Body of pancreas (tissue), 4 donors: Measurements from ENCODE around the gene TRPV6. TPM values are rescaled to one million over a fixed set of nuclear protein-coding genes. Genes with fewer than 3 reads are reported as not detected.

ENCODE experiments used
- ATAC-seq: fragments of 150-250 bp; one replicate; pipeline ENCODE4 v1.9.1; 2016
- DNase-seq, 4 donors: peaks; one replicate each; pipeline ENCODE4 v3.0.0-alpha.2; 2019
- H3K27ac ChIP-seq, 4 donors: fragments of 200-600 bp; sonication (generic); 1 replicate in 3 of 4; 2 replicates in 1 of 4; pipeline versions ENCODE4 v1.5.1 to v1.6.1; 2016 to 2019; ENCODE audit warnings: mild to moderate bottlenecking in 1 of 4, mixed read lengths in 1 of 4, moderate library complexity in 1 of 4
- H3K27me3 ChIP-seq, 2 donors: fragments of 200-600 bp; sonication (generic); one replicate each; pipeline ENCODE4 v1.6.0; 2016; ENCODE audit warnings: mild to moderate bottlenecking in 1 of 2
- H3K36me3 ChIP-seq, 2 donors: fragments of 200-600 bp; sonication (generic); replicated peaks in 1 of 2; 2 replicates each; pipeline ENCODE4 v1.5.1; 2016; ENCODE audit warnings: low read depth in 2 of 2; ENCODE audit not compliant: insufficient read depth in 1 of 2
- H3K4me1 ChIP-seq: fragments of 200-600 bp; sonication (generic); one replicate; pipeline ENCODE4 v1.6.0; 2016
- H3K4me3 ChIP-seq, 2 donors: fragments of 200-600 bp; sonication (generic); 1 replicate in 1 of 2; 2 replicates in 1 of 2; pipeline ENCODE4 v1.5.1; 2016 to 2019
- H3K9me3 ChIP-seq, 3 donors: fragments of 200-600 bp; sonication (generic); 1 replicate in 2 of 3; 2 replicates in 1 of 3; pipeline ENCODE4 v1.5.1; 2016
- CTCF ChIP-seq, 7 experiments: fragments of 450-650 bp in 4 of 7; fragments of 200-600 bp in 3 of 7; sonication (generic) in 3 of 7; IDR thresholded peaks; one replicate each; pipeline ENCODE4 v1.5.1; 2016 to 2019; ENCODE audit warnings: antibody characterized with exemption in 7 of 7
- POLR2A ChIP-seq, 3 donors: fragments of 450-650 bp; IDR thresholded peaks; one replicate each; pipeline ENCODE4 v1.6.1; 2016; ENCODE audit warnings: antibody characterized with exemption in 3 of 3, mild to moderate bottlenecking in 2 of 3
- WGBS, 2 donors: methylation state at CpG; one replicate each; pipeline ENCODE4 v1.1.5; 2017; 5-methylcytosine and 5-hydroxymethylcytosine counted together
- intact Hi-C: fragments of 100-400 bp; cut with DNase I; formaldehyde crosslinking; loops from one replicate; pipeline ENCODE4 v1.15.1; 2023
- total RNA-seq, 2 donors: library from RNA; depleted of rRNA; stranded (reverse); fragments of >200 nt; gene quantifications; one replicate each; pipeline ENCODE4 v1.1.0, GENCODE V29; 2016

The TRPV6 gene
- total RNA-seq, 2 donors from 2014 or later = 61.7 to 110 TPM

- Histone ChIP-seq H3K4me3 (no peak overlapping the region), H3K9me3 (no peaks in the 10 kb centered on the region), H3K36me3 (no peaks in the 10 kb centered on the region), H3K4me1 (peaks cover 26% of the 10 kb centered on the region), H3K27ac (no peak overlapping the region), H3K27me3 (no peaks in the 10 kb centered on the region)
- DNase-seq (no peak), ATAC-seq (no peak)
- intact Hi-C loops = no loop called here
- WGBS, 2 donors = 84 to 94% methylated on average over 3 of the region's 3 CpGs
- TF ChIP-seq CTCF (IDR thresholded peaks at IDR 0.05) = no peak
- TF ChIP-seq POLR2A (IDR thresholded peaks at IDR 0.05) = no peak
These were observed 10.6 kb upstream of the TRPV6 start for GRCh38 chr7:142896151-142896550.

- no peak for DNase-seq
- Histone ChIP-seq H3K4me1 (peaks cover 21% of the 10 kb centered on the region), H3K36me3 (no peaks in the 10 kb centered on the region), H3K4me3 (no peak overlapping the region), H3K27me3 (no peaks in the 10 kb centered on the region), H3K9me3 (no peaks in the 10 kb centered on the region), H3K27ac (no peak overlapping the region)
- intact Hi-C loops = no loop called here
- WGBS, 2 donors = 56 to 65% methylated on average over 6 of the region's 6 CpGs
- no peak for TF ChIP-seq POLR2A (IDR thresholded peaks at IDR 0.05)
- no peak for TF ChIP-seq CTCF (IDR thresholded peaks at IDR 0.05)
- ATAC-seq = no peak
These were observed 9.5 kb upstream of the TRPV6 start for GRCh38 chr7:142894985-142895593.

- TF ChIP-seq CTCF (IDR thresholded peaks at IDR 0.05) (no peak), POLR2A (IDR thresholded peaks at IDR 0.05) (no peak)
These were observed 8.8 kb upstream of the TRPV6 start for GRCh38 chr7:142894112-142894984.

GRCh38 chr7:142892951-142893350, 7.4 kb upstream of the TRPV6 start:
- intact Hi-C loops = no loop called here
- H3K27me3 ChIP-seq = no peaks in the 10 kb centered on the region
- no peaks in the 10 kb centered on the region for H3K4me1 ChIP-seq
- ATAC-seq = no peak
- no peak overlapping the region for H3K27ac ChIP-seq
- DNase-seq = no peak
- H3K4me3 ChIP-seq = no peak overlapping the region
- no peaks in the 10 kb centered on the region for H3K36me3 ChIP-seq
- 81 to 83% methylated on average over 5 of the region's 5 CpGs for WGBS, 2 donors
- TF ChIP-seq POLR2A (IDR thresholded peaks at IDR 0.05) (no peak), CTCF (IDR thresholded peaks at IDR 0.05) (no peak)
- no peaks in the 10 kb centered on the region for H3K9me3 ChIP-seq

More at GRCh38 chr7:142894112-142894984, 8.8 kb upstream of the TRPV6 start:
- peaks cover 14% of the 10 kb centered on the region for H3K4me1 ChIP-seq
- no peak overlapping the region for H3K4me3 ChIP-seq
- H3K36me3 ChIP-seq = no peaks in the 10 kb centered on the region
- intact Hi-C loops = no loop called here
- 67 to 71% methylated on average over 10 to 12 of the region's 12 CpGs for WGBS, 2 donors
- H3K9me3 ChIP-seq = no peaks in the 10 kb centered on the region
- H3K27me3 ChIP-seq = no peaks in the 10 kb centered on the region
- DNase-seq (no peak), ATAC-seq (no peak)
- no peak overlapping the region for H3K27ac ChIP-seq
